H9 (cell line): Measurements from ENCODE around the gene MED20. TPM values are rescaled to one million over a fixed set of nuclear protein-coding genes. Genes with fewer than 3 reads are reported as not detected.

Experiments
- DNase-seq: peaks from one replicate; pipeline ENCODE4 v3.0.0-alpha.2; 2017
- H2AFZ ChIP-seq: one replicate; pipeline ENCODE4 v1.6.1; 2013; ENCODE audit warnings: mild to moderate bottlenecking, low read length, control low read depth, moderate library complexity
- H2AK5ac ChIP-seq: 2 replicates; pipeline ENCODE4 v1.6.1; 2013; ENCODE audit warnings: low read length, control low read depth, mixed read lengths; ENCODE audit not compliant: insufficient read length
- H2BK120ac ChIP-seq: one replicate; pipeline ENCODE4 v1.6.1; 2013; ENCODE audit warnings: low read depth, mild to moderate bottlenecking, low read length, control low read depth, inconsistent platforms; ENCODE audit not compliant: poor library complexity, severe bottlenecking
- H2BK12ac ChIP-seq: 2 replicates; pipeline ENCODE4 v1.6.1; 2013; ENCODE audit warnings: low read length, control low read depth, mixed read lengths, low read depth; ENCODE audit not compliant: insufficient read length
- H2BK15ac ChIP-seq: 2 replicates; pipeline ENCODE4 v1.6.1; 2013; ENCODE audit warnings: low read depth, low read length, control low read depth
- H2BK20ac ChIP-seq: one replicate; pipeline ENCODE4 v1.6.1; 2013; ENCODE audit warnings: low read depth, mild to moderate bottlenecking, low read length, control low read depth, inconsistent platforms; ENCODE audit not compliant: poor library complexity, severe bottlenecking
- H2BK5ac ChIP-seq: 2 replicates; pipeline ENCODE4 v1.6.1; 2013; ENCODE audit warnings: low read length, control low read depth, mixed read lengths; ENCODE audit not compliant: insufficient read length
- H3K14ac ChIP-seq: 2 replicates; pipeline ENCODE4 v1.6.1; 2013; ENCODE audit warnings: low read length, control low read depth; ENCODE audit not compliant: insufficient read depth
- H3K18ac ChIP-seq: 2 replicates; pipeline ENCODE4 v1.6.1; 2013; ENCODE audit warnings: low read depth, mild to moderate bottlenecking, mixed read lengths, low read length, control low read depth; ENCODE audit not compliant: insufficient read length
- H3K23ac ChIP-seq: 2 replicates; pipeline ENCODE4 v1.6.1; 2013; ENCODE audit warnings: low read length, control low read depth, mixed read lengths, low read depth; ENCODE audit not compliant: insufficient read length
- H3K23me2 ChIP-seq: 2 replicates; pipeline ENCODE4 v1.6.1; 2013; ENCODE audit warnings: low read depth, mild to moderate bottlenecking, mixed read lengths, low read length, control low read depth; ENCODE audit not compliant: insufficient read length, poor library complexity, severe bottlenecking
- H3K27ac ChIP-seq: 2 replicates; pipeline ENCODE4 v1.5.1; 2013; ENCODE audit warnings: low read length, control low read depth, mixed read lengths, low read depth; ENCODE audit not compliant: insufficient read length
- H3K27me3 ChIP-seq: 2 replicates; pipeline ENCODE4 v1.6.1; 2013; ENCODE audit warnings: low read length, control low read depth, inconsistent platforms; ENCODE audit not compliant: insufficient read depth
- H3K4ac ChIP-seq: 2 replicates; pipeline ENCODE4 v1.6.1; 2013; ENCODE audit warnings: low read depth, mild to moderate bottlenecking, control low read depth, inconsistent platforms, low read length, moderate library complexity
- H3K4me1 ChIP-seq: 2 replicates; pipeline ENCODE4 v1.6.1; 2013; ENCODE audit warnings: low read length, control low read depth, inconsistent platforms; ENCODE audit not compliant: insufficient read depth
- H3K4me2 ChIP-seq: 2 replicates; pipeline ENCODE4 v1.6.1; 2013; ENCODE audit warnings: low read length, control low read depth, mixed read lengths; ENCODE audit not compliant: insufficient read length, insufficient read depth
- H3K56ac ChIP-seq: 2 replicates; pipeline ENCODE4 v1.6.1; 2013; ENCODE audit warnings: low read depth, mild to moderate bottlenecking, mixed read lengths, low read length, control low read depth; ENCODE audit not compliant: insufficient read length
- H3K79me1 ChIP-seq: 2 replicates; pipeline ENCODE4 v1.6.1; 2013; ENCODE audit warnings: low read depth, mild to moderate bottlenecking, moderate library complexity, low read length, control low read depth, inconsistent platforms; ENCODE audit not compliant: insufficient read depth, poor library complexity, severe bottlenecking
- H3K79me2 ChIP-seq: 2 replicates; pipeline ENCODE4 v1.6.1; 2013; ENCODE audit warnings: low read length, control low read depth, inconsistent platforms; ENCODE audit not compliant: insufficient read depth
- H3K9ac ChIP-seq: 2 replicates; pipeline ENCODE4 v1.6.1; 2013; ENCODE audit warnings: low read length, control low read depth, mixed read lengths; ENCODE audit not compliant: insufficient read length; ENCODE audit errors: extremely low read depth
- H3K9me3 ChIP-seq: one replicate; pipeline ENCODE4 v1.6.1; 2013; ENCODE audit warnings: low read depth, low read length, inconsistent platforms; ENCODE audit not compliant: control insufficient read depth
- H3T11ph ChIP-seq: one replicate; pipeline ENCODE4 v1.6.1; 2013; ENCODE audit warnings: mild to moderate bottlenecking, low read length, control low read depth, inconsistent platforms
- H4K20me1 ChIP-seq: one replicate; pipeline ENCODE4 v1.6.1; 2013; ENCODE audit not compliant: control insufficient read depth, insufficient read length, insufficient read depth
- H4K5ac ChIP-seq: 2 replicates; pipeline ENCODE4 v1.6.1; 2013; ENCODE audit warnings: low read depth, mild to moderate bottlenecking, mixed read lengths, low read length, control low read depth; ENCODE audit not compliant: insufficient read length
- H4K8ac ChIP-seq: replicated peaks from 2 replicates; pipeline ENCODE4 v1.6.1; 2013; ENCODE audit warnings: low read length, control low read depth, mixed read lengths, low read depth; ENCODE audit not compliant: insufficient read length
- H4K91ac ChIP-seq: 2 replicates; pipeline ENCODE4 v1.6.1; 2013; ENCODE audit warnings: low read depth, mild to moderate bottlenecking, moderate library complexity, mixed read lengths, low read length, control low read depth; ENCODE audit not compliant: insufficient read length
- H3K27ac Mint-ChIP-seq, 3 experiments: 2 replicates in 2 of 3; 3 replicates in 1 of 3; pipeline ENCODE4 v1.8.0; 2020 to 2021; ENCODE audit warnings: mixed read lengths in 3 of 3, mild to moderate bottlenecking in 1 of 3, moderate library complexity in 1 of 3
- H3K27me3 Mint-ChIP-seq: 2 replicates; pipeline ENCODE4 v1.8.0; 2021; ENCODE audit warnings: low read depth, mild to moderate bottlenecking, moderate library complexity, mixed read lengths
- H3K36me3 Mint-ChIP-seq, 3 experiments: 2 replicates in 2 of 3; 3 replicates in 1 of 3; pipeline ENCODE4 v1.8.0; 2020 to 2021; ENCODE audit warnings: low read depth in 3 of 3, mixed read lengths in 3 of 3; ENCODE audit not compliant: insufficient read depth in 1 of 3
- H3K4me1 Mint-ChIP-seq, 2 experiments: 2 replicates each; pipeline ENCODE4 v1.8.0; 2020; ENCODE audit warnings: mixed read lengths in 2 of 2
- H3K4me3 Mint-ChIP-seq, 2 experiments: 2 replicates in 1 of 2; 3 replicates in 1 of 2; pipeline ENCODE4 v1.8.0; 2020 to 2021; ENCODE audit warnings: mild to moderate bottlenecking in 2 of 2, mixed read lengths in 2 of 2, moderate library complexity in 1 of 2
- H3K9me3 Mint-ChIP-seq, 2 experiments: 2 replicates in 1 of 2; 3 replicates in 1 of 2; pipeline ENCODE4 v1.8.0; 2020; ENCODE audit warnings: mild to moderate bottlenecking in 2 of 2, mixed read lengths in 2 of 2, moderate library complexity in 1 of 2
- WGBS: extraction: QIAGEN DNeasy Blood & Tissue Kit; methylation state at CpG from one replicate; pipeline ENCODE4 v1.1.7; 2013; ENCODE audit warnings: missing lambda C conversion rate, low lambda C conversion rate, mixed read lengths; ENCODE audit not compliant: insufficient read length; ENCODE audit errors: extremely low coverage; 5-methylcytosine and 5-hydroxymethylcytosine counted together
- total RNA-seq: library from RNA; stranded (reverse); gene quantifications from 2 replicates; pipeline ENCODE4 v1.2.1, GENCODE V29; 2021
- TF ChIP-seq, protein P1 (sequence below): fragments of 200-600 bp; sonication (generic); conservative IDR thresholded peaks from 3 replicates; pipeline ENCODE4 v1.8.0; 2021; ENCODE audit warnings: antibody characterized with exemption, mild to moderate bottlenecking

The MED20 gene
- total RNA-seq, 1 experiment from 2014 or later: 28.9 TPM

DNA sequence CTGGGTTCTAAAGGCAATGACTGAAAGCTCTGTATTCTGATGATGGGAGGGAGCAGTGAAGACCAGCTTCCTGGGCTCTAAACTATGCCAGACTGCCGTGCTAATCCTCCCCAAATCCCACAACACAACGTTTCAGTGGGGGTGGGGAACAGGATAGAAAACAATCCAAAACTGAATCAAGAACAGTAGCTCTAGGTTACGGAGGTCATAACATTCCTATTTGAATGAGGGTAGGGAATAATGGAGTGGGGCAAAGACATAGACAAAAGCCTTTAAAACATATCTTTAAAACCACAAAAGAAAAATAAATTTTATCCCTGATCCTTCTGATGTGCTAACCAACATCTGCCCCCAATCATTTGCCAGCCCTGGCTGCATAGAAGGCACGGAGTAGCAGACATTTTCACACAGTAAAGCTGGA lies 33.6 kb downstream of the MED20 start:
- H2BK20ac ChIP-seq: no peak overlapping the region
- peaks cover 3% of the 10 kb centered on the region for H3K79me1 ChIP-seq
- H3K4ac ChIP-seq: no peak overlapping the region
- no peak overlapping the region for H2BK5ac ChIP-seq
- no peak overlapping the region for H4K5ac ChIP-seq
- no peaks in the 10 kb centered on the region; the same call in 1 of the 2 replicates for H3K79me2 ChIP-seq
- no peak overlapping the region for H4K8ac ChIP-seq
- no peak for DNase-seq
- H4K20me1 ChIP-seq: no peaks in the 10 kb centered on the region
- no peak overlapping the region for H2AFZ ChIP-seq
- no peaks in the 10 kb centered on the region for H3K23me2 ChIP-seq
- H2BK12ac ChIP-seq: no peak overlapping the region
- H3K27ac Mint-ChIP-seq: peak overlapping the region in 2 of 3 experiments; percentile 92 to 95; a peak in 4 of 7 replicates
- no peaks in the 10 kb centered on the region for H3K9me3 ChIP-seq
- H3K23ac ChIP-seq: no peak overlapping the region
- no peak overlapping the region for H3K18ac ChIP-seq
- no peak overlapping the region for H3K9ac ChIP-seq
- H3K27ac ChIP-seq: no peak overlapping the region
- no peak overlapping the region for H2AK5ac ChIP-seq
- no peak overlapping the region for H2BK15ac ChIP-seq
- peak overlapping the region in 1 of 2 experiments; percentile 41; a peak in 1 of 5 replicates for H3K4me3 Mint-ChIP-seq
- peaks cover 0 to 11% (median 7%) of the 10 kb centered on the region in 3 experiments; a peak in 3 of 7 replicates for H3K36me3 Mint-ChIP-seq
- no peak overlapping the region for H4K91ac ChIP-seq
- TF ChIP-seq, protein P1, sequence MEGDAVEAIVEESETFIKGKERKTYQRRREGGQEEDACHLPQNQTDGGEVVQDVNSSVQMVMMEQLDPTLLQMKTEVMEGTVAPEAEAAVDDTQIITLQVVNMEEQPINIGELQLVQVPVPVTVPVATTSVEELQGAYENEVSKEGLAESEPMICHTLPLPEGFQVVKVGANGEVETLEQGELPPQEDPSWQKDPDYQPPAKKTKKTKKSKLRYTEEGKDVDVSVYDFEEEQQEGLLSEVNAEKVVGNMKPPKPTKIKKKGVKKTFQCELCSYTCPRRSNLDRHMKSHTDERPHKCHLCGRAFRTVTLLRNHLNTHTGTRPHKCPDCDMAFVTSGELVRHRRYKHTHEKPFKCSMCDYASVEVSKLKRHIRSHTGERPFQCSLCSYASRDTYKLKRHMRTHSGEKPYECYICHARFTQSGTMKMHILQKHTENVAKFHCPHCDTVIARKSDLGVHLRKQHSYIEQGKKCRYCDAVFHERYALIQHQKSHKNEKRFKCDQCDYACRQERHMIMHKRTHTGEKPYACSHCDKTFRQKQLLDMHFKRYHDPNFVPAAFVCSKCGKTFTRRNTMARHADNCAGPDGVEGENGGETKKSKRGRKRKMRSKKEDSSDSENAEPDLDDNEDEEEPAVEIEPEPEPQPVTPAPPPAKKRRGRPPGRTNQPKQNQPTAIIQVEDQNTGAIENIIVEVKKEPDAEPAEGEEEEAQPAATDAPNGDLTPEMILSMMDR: no peak
- no peak overlapping the region for H3K14ac ChIP-seq
- no peaks in the 10 kb centered on the region for H3K9me3 Mint-ChIP-seq
- H3T11ph ChIP-seq: no peak overlapping the region
- no peaks in the 10 kb centered on the region; the same call in 1 of the 2 replicates for H3K4me1 ChIP-seq
- H3K4me1 Mint-ChIP-seq: peaks cover 17 to 19% of the 10 kb centered on the region in 2 experiments
- H3K4me2 ChIP-seq: no peak overlapping the region
- H3K56ac ChIP-seq: no peak overlapping the region
- no peaks in the 10 kb centered on the region for H3K27me3 Mint-ChIP-seq
- no peak overlapping the region for H2BK120ac ChIP-seq
- no CpG with 5 or more reads among the region's 4 CpGs for WGBS
- H3K27me3 ChIP-seq: no peaks in the 10 kb centered on the region
